Measurements from ENCODE around the gene NDUFB4. TPM values are rescaled to one million over a fixed set of nuclear protein-coding genes. Genes with fewer than 3 reads are reported as not detected.

NDUFB4 gene
- polyA plus RNA-seq, 1 experiment = 94.3 TPM

DNA sequence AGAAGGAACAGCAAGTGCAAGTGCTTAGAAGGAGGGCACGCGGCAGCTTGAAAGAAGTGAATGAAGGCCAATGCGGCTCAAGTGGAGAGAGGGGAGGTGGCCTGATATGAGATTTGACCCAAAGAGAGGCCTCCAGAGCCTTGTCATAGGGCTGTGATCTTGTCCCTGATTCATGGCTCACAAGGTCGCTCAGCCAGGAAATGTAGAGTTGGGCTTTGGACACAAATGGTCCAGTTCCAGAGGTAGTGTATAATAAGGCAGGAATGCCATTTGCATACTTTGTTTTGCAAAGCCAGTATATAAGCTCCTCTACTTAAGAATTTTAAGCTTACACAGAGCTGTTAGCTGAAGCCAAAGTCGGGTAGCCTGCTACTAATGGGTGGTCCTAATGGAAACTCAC is 52.2 kb downstream of the NDUFB4 start:
- POLR2A ChIA-PET = no interaction called here
- no peak for DNase-seq (ENCODE audit: low read depth)
- CTCF ChIA-PET = interaction anchor here (1.2 kb wide), 1 partner anchor 35 kb away, joined by 3 read pairs; no protein-coding TSS in a partner anchor
- TF ChIP-seq, protein P1, sequence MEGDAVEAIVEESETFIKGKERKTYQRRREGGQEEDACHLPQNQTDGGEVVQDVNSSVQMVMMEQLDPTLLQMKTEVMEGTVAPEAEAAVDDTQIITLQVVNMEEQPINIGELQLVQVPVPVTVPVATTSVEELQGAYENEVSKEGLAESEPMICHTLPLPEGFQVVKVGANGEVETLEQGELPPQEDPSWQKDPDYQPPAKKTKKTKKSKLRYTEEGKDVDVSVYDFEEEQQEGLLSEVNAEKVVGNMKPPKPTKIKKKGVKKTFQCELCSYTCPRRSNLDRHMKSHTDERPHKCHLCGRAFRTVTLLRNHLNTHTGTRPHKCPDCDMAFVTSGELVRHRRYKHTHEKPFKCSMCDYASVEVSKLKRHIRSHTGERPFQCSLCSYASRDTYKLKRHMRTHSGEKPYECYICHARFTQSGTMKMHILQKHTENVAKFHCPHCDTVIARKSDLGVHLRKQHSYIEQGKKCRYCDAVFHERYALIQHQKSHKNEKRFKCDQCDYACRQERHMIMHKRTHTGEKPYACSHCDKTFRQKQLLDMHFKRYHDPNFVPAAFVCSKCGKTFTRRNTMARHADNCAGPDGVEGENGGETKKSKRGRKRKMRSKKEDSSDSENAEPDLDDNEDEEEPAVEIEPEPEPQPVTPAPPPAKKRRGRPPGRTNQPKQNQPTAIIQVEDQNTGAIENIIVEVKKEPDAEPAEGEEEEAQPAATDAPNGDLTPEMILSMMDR (IDR thresholded peaks at IDR 0.05; ENCODE audit: insufficient read depth, low read depth, low read length) = no peak
- H3K27me3 ChIP-seq (ENCODE audit: control insufficient read depth, insufficient read depth, low read length) = no peaks in the 10 kb centered on the region
- no peaks in the 10 kb centered on the region for H3K36me3 ChIP-seq (ENCODE audit: control insufficient read depth, insufficient read depth, low read length)
- H3K4me3 ChIP-seq (ENCODE audit: low read depth, low read length) = no peak overlapping the region

DNA sequence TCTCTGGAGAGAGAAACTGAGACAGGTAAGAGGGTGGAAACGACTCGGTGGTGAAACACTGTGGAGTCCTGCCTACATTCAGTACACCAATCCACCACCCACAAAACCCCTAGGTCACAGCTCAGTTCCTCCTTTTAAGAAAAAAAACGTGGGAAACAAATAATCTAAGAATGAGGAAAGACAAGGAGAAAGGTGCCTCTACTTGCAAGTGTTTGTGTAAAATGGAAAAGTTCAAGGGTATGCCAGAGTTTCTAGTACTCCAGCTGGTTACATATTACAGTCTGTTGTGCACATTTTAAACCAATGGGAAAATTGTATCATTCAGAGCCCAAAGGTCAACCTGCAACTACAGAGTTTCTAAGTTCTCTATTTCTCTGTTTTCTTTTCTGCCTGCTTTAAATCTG is 53.7 kb downstream of the NDUFB4 start:
- TF ChIP-seq, protein P1 (IDR thresholded peaks at IDR 0.05; ENCODE audit: insufficient read depth, low read depth, low read length) = no peak
- H3K27me3 ChIP-seq (ENCODE audit: control insufficient read depth, insufficient read depth, low read length) = no peaks in the 10 kb centered on the region
- POLR2A ChIA-PET = interaction anchor here (0.7 kb wide), 1 partner anchor 17 kb away, joined by 3 read pairs; no protein-coding TSS in a partner anchor
- H3K36me3 ChIP-seq (ENCODE audit: control insufficient read depth, insufficient read depth, low read length) = no peaks in the 10 kb centered on the region
- no peak overlapping the region for H3K4me3 ChIP-seq (ENCODE audit: low read depth, low read length)
- DNase-seq (ENCODE audit: low read depth) = no peak
- CTCF ChIA-PET = no interaction called here

DNA sequence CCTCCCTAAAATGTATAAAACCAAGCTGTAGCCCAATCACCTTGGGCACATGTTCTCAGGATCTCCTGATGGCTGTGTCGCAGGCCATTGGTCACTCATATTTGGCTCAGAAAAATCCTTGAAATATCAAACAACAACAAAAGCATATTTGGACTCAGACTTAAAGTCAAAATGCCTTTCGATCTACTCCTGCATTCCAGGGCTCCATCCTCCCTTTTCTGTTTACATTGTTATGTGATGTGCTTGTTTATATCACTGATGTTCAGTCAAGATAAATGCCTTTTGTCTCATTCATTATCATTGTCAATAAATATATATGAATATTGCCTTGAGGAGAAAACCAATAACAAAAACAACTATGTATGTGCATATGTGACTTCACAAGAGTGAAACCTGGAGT is 54.2 kb downstream of the NDUFB4 start:
- no peak for DNase-seq (ENCODE audit: low read depth)
- TF ChIP-seq, protein P1 (IDR thresholded peaks at IDR 0.05; ENCODE audit: insufficient read depth, low read depth, low read length) = no peak
- POLR2A ChIA-PET = no interaction called here
- no peaks in the 10 kb centered on the region; the same call in 1 of the 2 replicates for H3K27me3 ChIP-seq (ENCODE audit: control insufficient read depth, insufficient read depth, low read length)
- CTCF ChIA-PET = no interaction called here
- no peaks in the 10 kb centered on the region for H3K36me3 ChIP-seq (ENCODE audit: control insufficient read depth, insufficient read depth, low read length)
- H3K4me3 ChIP-seq (ENCODE audit: low read depth, low read length) = no peak overlapping the region

Other genes with a start within 250 kb of the NDUFB4 start
- 6.3 and 10.9 TPM in 2 replicates for gene LRRC58, start 247.0 kb upstream of the NDUFB4 start, polyA plus RNA-seq (2011; rRNA removed)
- 3,514 and 4,020 TPM in 2 replicates for gene FSTL1, start 145.3 kb upstream of the NDUFB4 start, polyA plus RNA-seq (2011; rRNA removed)
- 0.11 and 0.15 TPM in 2 replicates for gene HGD, start 85.9 kb downstream of the NDUFB4 start, polyA plus RNA-seq (2011; rRNA removed)
- gene RABL3, start 146.2 kb downstream of the NDUFB4 start, polyA plus RNA-seq (2011; rRNA removed) = 2.6 and 5.8 TPM in 2 replicates
- 8.1 and 11.0 TPM in 2 replicates for gene GTF2E1, start 146.4 kb downstream of the NDUFB4 start, polyA plus RNA-seq (2011; rRNA removed)